Spleen (tissue), 11 donors: ENCODE results near the gene GPR107. TPM values are rescaled to one million over a fixed set of nuclear protein-coding genes. Genes with fewer than 3 reads are reported as not detected.

ENCODE experiments used
- DNase-seq: peaks from one replicate; pipeline ENCODE4 v3.0.0-alpha.2; 2020
- H3K27ac ChIP-seq, 8 donors: fragments of 200-600 bp; sonication (generic) in 7 of 8; 1 replicate in 4 of 8; 2 replicates in 4 of 8; pipeline versions ENCODE4 v1.5.0 to v1.8.0; 2016 to 2021; ENCODE audit warnings: inconsistent platforms in 4 of 8, mild to moderate bottlenecking in 4 of 8, moderate library complexity in 1 of 8
- H3K27me3 ChIP-seq, 7 donors: fragments of 200-600 bp; sonication (generic) in 6 of 7; replicated peaks in 1 of 7; 1 replicate in 4 of 7; 2 replicates in 3 of 7; pipeline versions ENCODE4 v1.5.0 to v1.8.0; 2016 to 2021; ENCODE audit warnings: inconsistent platforms in 3 of 7, mild to moderate bottlenecking in 1 of 7
- H3K36me3 ChIP-seq, 6 donors: fragments of 200-600 bp; sonication (generic) in 5 of 6; 1 replicate in 4 of 6; 2 replicates in 2 of 6; pipeline versions ENCODE4 v1.5.0 to v1.8.0; 2016 to 2021; ENCODE audit warnings: inconsistent platforms in 2 of 6
- H3K4me1 ChIP-seq, 6 donors: fragments of 200-600 bp; sonication (generic) in 5 of 6; 1 replicate in 3 of 6; 2 replicates in 3 of 6; pipeline versions ENCODE4 v1.5.0 to v1.8.0; 2016 to 2021; ENCODE audit warnings: inconsistent platforms in 3 of 6
- H3K4me3 ChIP-seq, 8 donors: fragments of 200-600 bp; sonication (generic) in 7 of 8; 1 replicate in 4 of 8; 2 replicates in 4 of 8; pipeline versions ENCODE4 v1.5.0 to v1.8.0; 2016 to 2021; ENCODE audit warnings: inconsistent platforms in 4 of 8, mild to moderate bottlenecking in 4 of 8, moderate library complexity in 2 of 8
- H3K9me3 ChIP-seq, 8 donors: fragments of 200-600 bp; sonication (generic) in 7 of 8; 1 replicate in 4 of 8; 2 replicates in 4 of 8; pipeline versions ENCODE4 v1.5.0 to v1.8.0; 2016 to 2021; ENCODE audit warnings: inconsistent platforms in 4 of 8
- CTCF ChIP-seq, 11 experiments: fragments of 200-600 bp in 7 of 11; fragments of 450-650 bp in 4 of 11; sonication (generic) in 4 of 11; IDR thresholded peaks in 8 of 11; conservative IDR thresholded peaks in 3 of 11; 1 replicate in 7 of 11; 2 replicates in 4 of 11; pipeline versions ENCODE4 v1.4.0 to v1.8.0; 2016 to 2021; ENCODE audit warnings: antibody characterized with exemption in 11 of 11, inconsistent platforms in 4 of 11, mild to moderate bottlenecking in 1 of 11
- POLR2A ChIP-seq, 3 donors: fragments of 450-650 bp; IDR thresholded peaks; one replicate each; pipeline ENCODE4 v1.5.1; 2017; ENCODE audit warnings: antibody characterized with exemption in 3 of 3, mild to moderate bottlenecking in 1 of 3
- POLR2AphosphoS5 ChIP-seq, 3 donors: sonication (generic); formaldehyde crosslinking; IDR thresholded peaks; one replicate each; pipeline ENCODE4 v1.5.1; 2017; ENCODE audit warnings: antibody characterized with exemption in 3 of 3
- WGBS, 5 donors: extraction: QIAGEN DNeasy Blood & Tissue Kit in 3 of 5; methylation state at CpG; one replicate each; pipeline versions ENCODE4 v1.1.5 to v1.1.7; 2013 to 2018; 5-methylcytosine and 5-hydroxymethylcytosine counted together
- intact Hi-C: fragments of 100-400 bp; cut with DNase I; formaldehyde crosslinking; loops from one replicate; pipeline ENCODE4 v1.15.0; 2023; ENCODE audit warnings: low total_unique reads
- polyA plus RNA-seq, 3 donors: library from polyadenylated mRNA; stranded (reverse); fragments of 200-250 nt; gene quantifications; one replicate each; pipeline ENCODE4 v1.2.1, GENCODE V29; 2013
- total RNA-seq, 7 donors: library from RNA; depleted of rRNA in 3 of 7; stranded (reverse); fragments of >200 nt in 3 of 7; fragmentation: NEBNext Ultra II Directional in 4 of 7; extraction: Animal tissue kit (Norgen Biotek cat#: 25700) in 4 of 7; gene quantifications; one replicate each; pipeline versions ENCODE4 v1.1.0 to v1.2.1, GENCODE V29; 2016 to 2021
- donor health status: healthy with polysubstance abuse.
- donor health status: DM: no; HTN: no; CAD: no; lungs with moderate emphysema.
- donor health status: DM: no; HTN: no; CAD: no.
- donor health status: Bipolar disorder and iron deficiency.
- donor health status: healthy.
- donor health status: DM: no; HTN: no; CAD: no.
- donor health status: DM: yes; HTN: yes; CAD: no.

The GPR107 gene
- total and polyA plus RNA-seq, 10 donors, result 3.9 to 42.8 (median 28.3) TPM

DNA sequence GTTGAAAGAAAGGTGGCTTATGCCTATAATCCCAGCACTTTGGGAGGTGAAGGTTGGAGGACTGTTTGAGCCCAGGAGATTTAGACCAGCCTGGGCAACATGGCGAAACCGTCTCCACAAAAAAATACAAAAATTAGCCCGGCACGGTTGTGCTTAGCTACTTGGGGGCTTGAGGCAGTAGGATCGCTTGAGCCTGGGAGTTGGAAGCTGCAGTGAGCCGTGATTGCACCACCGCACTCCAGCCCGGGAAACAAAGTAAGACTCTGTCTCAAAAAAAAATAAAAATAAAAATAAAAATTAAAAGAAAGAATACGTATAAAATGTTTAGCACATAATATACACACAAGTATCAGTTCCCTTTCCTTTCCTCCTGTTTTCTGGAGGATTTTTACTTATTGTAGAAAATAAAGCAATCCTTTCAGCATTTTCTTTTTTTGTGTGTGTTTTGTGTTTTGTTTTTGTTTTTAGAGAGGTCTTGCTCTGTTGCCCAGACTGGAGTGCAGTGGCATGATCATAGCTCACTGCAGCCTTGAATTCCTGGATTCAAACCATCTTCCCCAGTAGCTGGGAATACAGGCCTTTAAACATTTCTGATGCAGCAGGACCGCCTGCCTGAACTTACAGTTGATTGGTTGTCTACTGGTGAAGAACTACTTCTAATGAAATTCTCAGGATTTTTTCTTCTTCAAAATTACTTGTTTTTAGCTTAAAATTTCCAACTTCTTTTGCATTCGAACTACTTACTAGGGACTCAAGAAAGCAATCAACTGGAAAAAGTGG, 4.1 kb upstream of the GPR107 start:
- no peaks in the 10 kb centered on the region for H3K36me3 ChIP-seq
- peak overlapping the region in 3 of 8 donors; percentile 18 to 48 (median 24) for H3K27ac ChIP-seq
- no peaks in the 10 kb centered on the region for H3K9me3 ChIP-seq
- DNase-seq, result no peak
- no peak overlapping the region for H3K4me3 ChIP-seq
- TF ChIP-seq POLR2A (IDR thresholded peaks at IDR 0.05), result no peak
- no peak for TF ChIP-seq POLR2AphosphoS5 (IDR thresholded peaks at IDR 0.05)
- TF ChIP-seq CTCF (IDR thresholded peaks at IDR 0.05 in 8 of 11, conservative IDR thresholded peaks at IDR 0.05 in 3 of 11), result no peak
- intact Hi-C loops, result no loop called here
- H3K4me1 ChIP-seq, result peaks cover 26 to 79% (median 42%) of the 10 kb centered on the region in 6 donors
- no peaks in the 10 kb centered on the region for H3K27me3 ChIP-seq
- WGBS, 5 donors, result 82 to 90% (median 84%) methylated on average over 11 of the region's 11 CpGs

GRCh38 chr9:130050462-130050861, 3.2 kb upstream of the GPR107 start:
- intact Hi-C loops, result no loop called here
- peaks cover 29 to 79% (median 40%) of the 10 kb centered on the region in 6 donors for H3K4me1 ChIP-seq
- no peaks in the 10 kb centered on the region for H3K36me3 ChIP-seq

DNA sequence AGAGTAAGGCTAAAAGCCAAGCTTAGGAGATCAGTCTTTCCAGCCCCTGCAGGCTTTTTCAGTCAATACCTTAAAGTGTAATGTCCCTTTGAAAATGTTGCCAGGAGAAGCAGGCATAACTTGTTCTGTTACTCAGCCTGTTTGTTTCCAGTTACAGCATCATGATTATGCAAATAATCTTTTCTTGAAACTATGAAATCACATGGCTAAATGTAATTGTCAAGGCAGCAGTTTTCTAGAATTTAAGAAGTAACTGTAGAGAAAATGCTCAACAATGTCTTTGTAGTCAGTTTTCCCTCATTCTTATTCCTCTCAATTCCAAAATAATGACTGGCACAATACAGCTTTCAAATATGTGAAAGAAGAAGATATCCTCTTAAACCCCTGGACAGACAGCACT, 1.9 kb upstream of the GPR107 start:
- DNase-seq, result no peak
- Histone ChIP-seq H3K4me3 (no peak overlapping the region), H3K27ac (peak overlapping the region in 6 of 8 donors; percentile 1 to 96 (median 92)), H3K27me3 (no peaks in the 10 kb centered on the region), H3K9me3 (no peaks in the 10 kb centered on the region), H3K36me3 (no peaks in the 10 kb centered on the region), H3K4me1 (peaks cover 24 to 79% (median 39%) of the 10 kb centered on the region in 6 donors)
- no peak for TF ChIP-seq CTCF (IDR thresholded peaks at IDR 0.05 in 8 of 11, conservative IDR thresholded peaks at IDR 0.05 in 3 of 11)
- TF ChIP-seq POLR2A (IDR thresholded peaks at IDR 0.05), result no peak
- TF ChIP-seq POLR2AphosphoS5 (IDR thresholded peaks at IDR 0.05), result no peak
- intact Hi-C loops, result no loop called here

More at GRCh38 chr9:130050462-130050861, 3.2 kb upstream of the GPR107 start:
- TF ChIP-seq CTCF (IDR thresholded peaks at IDR 0.05 in 8 of 11, conservative IDR thresholded peaks at IDR 0.05 in 3 of 11) (no peak), POLR2A (IDR thresholded peaks at IDR 0.05) (no peak), POLR2AphosphoS5 (IDR thresholded peaks at IDR 0.05) (no peak)
- Histone ChIP-seq H3K27ac (peak overlapping the region in 3 of 8 donors; percentile 18 to 48 (median 24)), H3K4me3 (no peak overlapping the region), H3K27me3 (no peaks in the 10 kb centered on the region), H3K9me3 (no peaks in the 10 kb centered on the region)
- WGBS, 5 donors, result 90 to 97% (median 96%) methylated on average over 3 of the region's 3 CpGs
- DNase-seq, result no peak

DNA sequence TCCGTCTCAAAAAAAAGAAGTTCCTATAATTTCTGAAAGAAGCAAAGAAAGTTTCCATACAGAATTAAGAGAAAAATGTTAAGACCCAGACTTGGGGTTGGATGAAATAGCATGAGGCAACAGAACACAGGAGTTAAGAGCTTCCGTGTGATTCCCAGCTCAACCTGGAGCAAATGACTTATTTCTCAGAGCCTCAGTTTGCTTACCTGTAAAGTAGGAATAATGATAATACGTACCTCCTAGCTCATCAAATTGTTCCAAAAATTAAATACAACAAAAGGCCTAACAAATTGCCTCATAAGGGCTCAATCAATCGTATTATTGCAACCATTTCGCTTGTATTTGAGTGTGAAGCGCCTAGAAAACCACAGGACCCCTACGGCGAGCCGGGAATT, 600 bp upstream of the GPR107 start:
- intact Hi-C loops, result no loop called here
- DNase-seq, result no peak
- H3K4me3 ChIP-seq, result peak overlapping the region; percentile 76 to 98 (median 94)
- H3K9me3 ChIP-seq, result no peaks in the 10 kb centered on the region
- TF ChIP-seq POLR2AphosphoS5 (IDR thresholded peaks at IDR 0.05) (no peak), CTCF (IDR thresholded peaks at IDR 0.05 in 8 of 11, conservative IDR thresholded peaks at IDR 0.05 in 3 of 11) (no peak), POLR2A (IDR thresholded peaks at IDR 0.05) (no peak)
- no peaks in the 10 kb centered on the region for H3K27me3 ChIP-seq
- H3K27ac ChIP-seq, result peak overlapping the region; percentile 84 to 96 (median 90)
- 8 to 15% (median 11%) methylated on average over 9 of the region's 9 CpGs for WGBS, 5 donors
- H3K4me1 ChIP-seq, result peaks cover 24 to 86% (median 40%) of the 10 kb centered on the region in 6 donors
- peaks cover 0 to 8% (median 2%) of the 10 kb centered on the region in 6 donors for H3K36me3 ChIP-seq
